Heart right ventricle (tissue), 16 donors: ENCODE measurements around the gene KISS1R. TPM values are rescaled to one million over a fixed set of nuclear protein-coding genes. Genes with fewer than 3 reads are reported as not detected.
A peak's percentile ranks its signal among the peaks of the same experiment; 100 is the strongest.

Experiments used
- ATAC-seq, 8 donors: fragments of 200-7000 bp; cut with Tn5 transposase; one replicate each; pipeline ENCODE4 v1.9.1; 2020; ENCODE audit warnings: mild to moderate bottlenecking in 8 of 8, moderate library complexity in 8 of 8, moderate number of reproducible peaks in 1 of 8
- DNase-seq, 2 donors: peaks; one replicate each; pipeline ENCODE4 v3.0.0-alpha.2; 2020
- H3K27ac ChIP-seq, 10 donors: fragments of 200-600 bp; sonication (generic) in 2 of 10; one replicate each; pipeline versions ENCODE4 v1.5.0 to v1.8.0; 2020 to 2022; ENCODE audit warnings: mild to moderate bottlenecking in 3 of 10
- H3K27me3 ChIP-seq, 7 donors: fragments of 200-600 bp; one replicate each; pipeline ENCODE4 v1.8.0; 2021 to 2022; ENCODE audit warnings: mild to moderate bottlenecking in 2 of 7
- H3K36me3 ChIP-seq, 9 donors: fragments of 200-600 bp; sonication (generic) in 1 of 9; one replicate each; pipeline versions ENCODE4 v1.5.0 to v1.8.0; 2020 to 2022; ENCODE audit warnings: mild to moderate bottlenecking in 2 of 9
- H3K4me1 ChIP-seq, 9 donors: fragments of 200-600 bp; sonication (generic) in 1 of 9; one replicate each; pipeline versions ENCODE4 v1.5.0 to v1.8.0; 2020 to 2022; ENCODE audit warnings: mild to moderate bottlenecking in 4 of 9
- H3K4me3 ChIP-seq, 10 donors: fragments of 200-600 bp; sonication (generic) in 2 of 10; one replicate each; pipeline versions ENCODE4 v1.5.0 to v1.8.0; 2020 to 2022; ENCODE audit warnings: mild to moderate bottlenecking in 7 of 10, moderate library complexity in 2 of 10
- H3K9me3 ChIP-seq, 11 donors: fragments of 200-600 bp in 10 of 11; sonication (generic) in 2 of 11; one replicate each; pipeline versions ENCODE4 v1.5.0 to v1.8.0; 2013 to 2022; ENCODE audit warnings: mild to moderate bottlenecking in 2 of 11, control low read depth in 1 of 11, moderate library complexity in 1 of 11
- WGBS, 2 donors: extraction: QIAGEN DNeasy Blood & Tissue Kit; methylation state at CpG; one replicate each; pipeline ENCODE4 v1.1.7; 2013; ENCODE audit warnings: inconsistent platforms in 1 of 2; 5-methylcytosine and 5-hydroxymethylcytosine counted together
- intact Hi-C, 10 donors: fragments of 100-400 bp; cut with DNase I; formaldehyde crosslinking; loops; one replicate each; pipeline versions ENCODE4 v1.11.1 to v1.14.2; 2022
- polyA plus RNA-seq, 2 donors: library from polyadenylated mRNA; stranded (reverse); fragments of 200-250 nt; gene quantifications; one replicate each; pipeline ENCODE4 v1.2.3, GENCODE V29; 2013
- total RNA-seq, 10 donors: library from RNA; stranded (reverse); fragmentation: NEBNext Ultra II Directional in 3 of 10; extraction: Animal tissue kit (Norgen Biotek cat#: 25700) in 3 of 10; gene quantifications; one replicate each; pipeline versions ENCODE4 v1.2.1 to v1.2.4, GENCODE V29; 2021 to 2023
- TF ChIP-seq, protein P1 (sequence below), 9 donors: fragments of 200-600 bp; sonication (generic) in 2 of 9; IDR thresholded peaks; one replicate each; pipeline versions ENCODE4 v1.5.0 to v1.8.0; 2021 to 2022; ENCODE audit warnings: antibody characterized with exemption in 9 of 9, mild to moderate bottlenecking in 5 of 9, moderate library complexity in 1 of 9
- donor health status: Arrhythmogenic right ventricular cardiomyopathy.
- donor health status: ischemic (EF 13 %, LVEDD 7.1; RV severe dilation, severe dysfunction).
- donor health status: healthy with polysubstance abuse.
- donor health status: DM: no; HTN: yes; CAD: no.
- donor health status: DM: no; HTN: no; CAD: no.
- donor health status: ischemic (EF 25% LVEDD 6.9; RV normal size, moderate dysfunction).
- donor health status: ischemic (EF 25% LVEDD 5.7; RV mildly dilated, moderate dysfunction).
- donor health status: healthy.
- donor health status: DM: yes; HTN: yes; CAD: no.
- donor health status: Ischemic cardiomyopathy.
- donor health status: ischemic (EF 35%, LVEDD 5.7; RV mildly dilated, moderate dysfunction).
- donor health status: nonischemic (EF 11% LVEDD 7.7; RV severe dilation, severe dysfunction).
- donor health status: DM: yes; HTN: yes; CAD: no.
- donor health status: PGD.
- donor health status: ischemic (EF 29% LVEDD 5.4; RV normal size, mild dysfunction).
- donor health status: nonischemic (EF 23%, LVEDD 6.1; RV moderate dilation, normal function).

KISS1R gene
- total and polyA plus RNA-seq, 12 donors = not detected

- no peak overlapping the region for H3K27ac ChIP-seq
- no peaks in the 10 kb centered on the region for H3K27me3 ChIP-seq
- H3K4me3 ChIP-seq = no peak overlapping the region
- intact Hi-C loops = no loop called here
- peaks cover 0 to 4% (median 0%) of the 10 kb centered on the region in 11 donors for H3K9me3 ChIP-seq
- peaks cover 0 to 20% (median 0%) of the 10 kb centered on the region in 9 donors for H3K36me3 ChIP-seq
- no peak for ATAC-seq
- WGBS, 2 donors = 84 to 89% methylated on average over 37 of the region's 37 CpGs
- no peak for DNase-seq
- TF ChIP-seq, protein P1, sequence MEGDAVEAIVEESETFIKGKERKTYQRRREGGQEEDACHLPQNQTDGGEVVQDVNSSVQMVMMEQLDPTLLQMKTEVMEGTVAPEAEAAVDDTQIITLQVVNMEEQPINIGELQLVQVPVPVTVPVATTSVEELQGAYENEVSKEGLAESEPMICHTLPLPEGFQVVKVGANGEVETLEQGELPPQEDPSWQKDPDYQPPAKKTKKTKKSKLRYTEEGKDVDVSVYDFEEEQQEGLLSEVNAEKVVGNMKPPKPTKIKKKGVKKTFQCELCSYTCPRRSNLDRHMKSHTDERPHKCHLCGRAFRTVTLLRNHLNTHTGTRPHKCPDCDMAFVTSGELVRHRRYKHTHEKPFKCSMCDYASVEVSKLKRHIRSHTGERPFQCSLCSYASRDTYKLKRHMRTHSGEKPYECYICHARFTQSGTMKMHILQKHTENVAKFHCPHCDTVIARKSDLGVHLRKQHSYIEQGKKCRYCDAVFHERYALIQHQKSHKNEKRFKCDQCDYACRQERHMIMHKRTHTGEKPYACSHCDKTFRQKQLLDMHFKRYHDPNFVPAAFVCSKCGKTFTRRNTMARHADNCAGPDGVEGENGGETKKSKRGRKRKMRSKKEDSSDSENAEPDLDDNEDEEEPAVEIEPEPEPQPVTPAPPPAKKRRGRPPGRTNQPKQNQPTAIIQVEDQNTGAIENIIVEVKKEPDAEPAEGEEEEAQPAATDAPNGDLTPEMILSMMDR (IDR thresholded peaks at IDR 0.05) = no peak
- H3K4me1 ChIP-seq = peaks cover 0 to 22% (median 0%) of the 10 kb centered on the region in 9 donors
Observed at GRCh38 chr19:945401-946252, 28.5 kb downstream of the KISS1R start.

DNA sequence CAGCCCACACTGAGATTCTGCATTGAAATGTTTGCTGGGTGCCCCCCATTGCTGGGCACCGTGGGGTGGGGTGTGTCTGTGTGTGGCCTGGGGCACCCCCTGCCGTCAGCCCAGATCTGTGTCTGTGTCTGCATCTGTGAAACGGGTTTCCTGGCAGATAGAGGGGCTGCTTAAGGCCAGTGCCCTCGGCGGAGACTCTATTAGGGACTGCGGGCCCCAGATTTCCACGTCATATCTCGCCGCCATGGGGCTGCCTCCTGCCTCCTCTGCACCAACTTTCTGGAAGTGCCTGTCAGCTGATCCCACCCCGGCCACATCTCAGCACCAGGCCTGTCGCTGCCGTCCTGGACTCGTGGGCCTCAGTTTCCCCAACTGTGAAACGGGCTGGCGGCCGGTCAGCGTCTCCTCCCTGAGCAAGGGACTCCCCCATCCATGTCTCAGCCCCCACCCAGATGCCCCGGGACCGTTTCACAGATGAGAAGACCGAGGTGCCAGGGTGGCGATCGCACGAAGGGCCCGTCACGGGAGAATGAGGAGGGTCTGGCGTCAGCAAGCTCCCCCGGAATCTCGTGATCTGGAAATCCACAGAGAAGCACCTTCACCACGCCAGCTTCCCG is 30.1 kb downstream of the KISS1R start:
- ATAC-seq = peak in 2 of 8 donors; percentile 11 to 20
- peaks cover 0 to 19% (median 0%) of the 10 kb centered on the region in 9 donors for H3K36me3 ChIP-seq
- H3K27me3 ChIP-seq = no peaks in the 10 kb centered on the region
- H3K27ac ChIP-seq = peak overlapping the region in 1 of 10 donors; percentile 47
- H3K4me1 ChIP-seq = peaks cover 0 to 24% (median 0%) of the 10 kb centered on the region in 9 donors
- TF ChIP-seq, protein P1 (IDR thresholded peaks at IDR 0.05) = no peak
- peaks cover 0 to 4% (median 0%) of the 10 kb centered on the region in 11 donors for H3K9me3 ChIP-seq
- no peak for DNase-seq
- no peak overlapping the region for H3K4me3 ChIP-seq
- WGBS, 2 donors = 91 to 96% methylated on average over 30 of the region's 30 CpGs
- intact Hi-C loops = no loop called here

DNA sequence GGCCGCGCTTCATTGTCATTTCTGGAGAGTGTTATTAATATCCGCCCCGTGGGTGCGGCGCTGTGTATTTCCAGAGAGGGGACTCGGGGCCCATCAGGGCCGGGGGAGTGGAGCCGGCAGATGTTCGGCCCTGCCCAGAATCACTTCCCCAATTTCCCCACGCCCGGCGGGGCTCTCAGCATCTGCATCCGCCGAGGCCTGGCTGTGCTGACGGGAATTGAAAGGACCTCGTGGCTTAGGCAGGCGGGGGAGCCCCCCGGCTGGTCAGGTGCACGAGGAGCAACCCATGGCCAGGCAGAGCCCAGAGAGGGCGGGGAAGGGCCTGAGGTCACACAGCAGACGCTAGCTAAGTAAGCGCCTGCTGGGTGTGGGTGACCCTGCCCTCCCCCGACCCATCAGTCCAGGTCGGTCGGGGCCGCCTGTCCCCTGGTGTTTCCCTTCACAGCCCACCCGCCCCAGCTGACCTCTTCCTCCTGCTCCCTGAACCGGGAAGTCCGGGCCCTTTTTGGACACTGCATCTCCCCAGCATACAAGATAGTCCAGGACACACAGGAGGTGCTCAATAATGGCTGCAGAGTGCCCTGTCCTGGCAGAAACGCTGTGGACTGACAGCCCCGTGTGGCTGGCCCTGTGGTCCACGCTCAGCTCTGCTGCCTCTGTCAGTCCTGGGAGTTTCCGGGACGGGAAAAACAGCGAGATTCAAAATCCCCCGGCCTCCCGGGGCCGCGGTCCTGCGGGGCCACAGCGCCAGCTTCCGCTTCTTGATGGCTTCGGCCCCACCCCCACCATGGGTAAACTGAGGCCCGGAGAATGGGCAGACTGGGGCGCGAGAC is 30.8 kb downstream of the KISS1R start:
- TF ChIP-seq, protein P1 (IDR thresholded peaks at IDR 0.05) = no peak
- intact Hi-C loops = no loop called here
- Histone ChIP-seq H3K9me3 (peaks cover 0 to 4% (median 0%) of the 10 kb centered on the region in 11 donors), H3K27me3 (no peaks in the 10 kb centered on the region), H3K36me3 (peaks cover 0 to 11% (median 0%) of the 10 kb centered on the region in 9 donors), H3K27ac (peak overlapping the region in 1 of 10 donors; percentile 47), H3K4me3 (no peak overlapping the region), H3K4me1 (peaks cover 0 to 32% (median 3%) of the 10 kb centered on the region in 9 donors)
- ATAC-seq = peak; percentile 50 to 79 (median 72)
- WGBS, 2 donors = 87 to 88% methylated on average over 47 of the region's 47 CpGs
- peak; percentile 53 to 59 for DNase-seq
